GM18507 (cell line): ENCODE results near the gene ATG2A.
"Not testable (repeated sequence)": the region's sequence is repeated elsewhere in the genome, so short reads cannot be mapped to it uniquely, and the experiment has no call there.

Source experiments
- DNase-seq: peaks from one replicate; pipeline ENCODE4 v3.0.0; 2011; ENCODE audit warnings: low read depth; ENCODE audit not compliant: insufficient read length; ENCODE audit errors: extremely low spot score
- FAIRE-seq: peaks from 2 replicates; lab custom pipeline; 2011; peaks lifted over from hg19 to GRCh38; lab: Jason Lieb, UNC

Gene ATG2A

DNA sequence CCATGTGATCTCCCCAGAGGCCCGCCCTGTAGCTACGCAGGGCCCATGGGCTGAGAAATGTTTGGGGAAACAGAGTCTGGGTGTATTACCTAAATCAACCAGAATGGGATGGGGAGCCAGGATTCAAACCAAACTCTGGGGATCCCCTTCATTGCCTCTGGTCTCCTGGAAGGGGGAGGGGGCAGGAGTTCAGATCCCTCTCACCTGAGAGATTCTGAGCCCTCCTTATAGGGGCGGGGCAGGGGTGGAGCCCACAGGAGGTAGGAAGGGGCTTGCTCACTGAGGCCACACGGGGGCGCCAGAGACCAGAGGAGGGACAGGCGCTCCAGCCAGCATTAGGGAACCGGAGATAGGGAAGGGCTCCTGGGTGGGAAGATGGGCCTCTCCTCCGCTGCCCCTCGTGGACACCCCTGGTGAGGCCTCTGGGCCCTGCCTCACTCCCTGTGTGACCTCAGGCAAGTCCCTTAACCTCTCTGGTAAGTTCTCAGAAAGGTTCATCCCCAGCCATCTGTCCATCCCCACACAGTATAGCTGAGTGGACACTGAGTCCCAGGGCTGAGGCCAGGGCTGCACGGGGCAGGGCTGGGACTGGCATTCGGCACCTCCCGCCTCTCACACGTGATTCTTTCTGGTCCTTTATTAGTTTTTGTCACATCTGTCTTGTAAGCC, 69.9 kb downstream of the ATG2A start:
- FAIRE-seq (peak; percentile 87), DNase-seq (peak; percentile 78)

DNA sequence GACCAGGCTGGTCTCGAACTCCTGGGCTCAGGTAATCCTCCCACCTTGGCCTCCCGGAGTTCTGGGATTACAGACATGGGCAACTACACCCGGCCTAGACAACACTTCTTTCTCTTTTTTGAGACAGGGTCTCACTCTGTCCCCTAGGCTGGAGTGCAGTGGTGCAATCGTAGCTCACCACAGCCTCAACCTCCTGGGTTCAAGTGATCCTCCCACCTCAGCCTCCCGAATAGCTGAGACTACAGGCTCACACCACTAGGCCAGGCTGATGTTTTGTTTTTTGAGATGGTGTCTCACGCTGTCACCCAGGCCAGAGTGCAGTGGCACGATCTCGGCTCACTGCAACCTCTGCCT, 71.3 kb downstream of the ATG2A start:
- not testable (repeated sequence) for FAIRE-seq, DNase-seq

DNA sequence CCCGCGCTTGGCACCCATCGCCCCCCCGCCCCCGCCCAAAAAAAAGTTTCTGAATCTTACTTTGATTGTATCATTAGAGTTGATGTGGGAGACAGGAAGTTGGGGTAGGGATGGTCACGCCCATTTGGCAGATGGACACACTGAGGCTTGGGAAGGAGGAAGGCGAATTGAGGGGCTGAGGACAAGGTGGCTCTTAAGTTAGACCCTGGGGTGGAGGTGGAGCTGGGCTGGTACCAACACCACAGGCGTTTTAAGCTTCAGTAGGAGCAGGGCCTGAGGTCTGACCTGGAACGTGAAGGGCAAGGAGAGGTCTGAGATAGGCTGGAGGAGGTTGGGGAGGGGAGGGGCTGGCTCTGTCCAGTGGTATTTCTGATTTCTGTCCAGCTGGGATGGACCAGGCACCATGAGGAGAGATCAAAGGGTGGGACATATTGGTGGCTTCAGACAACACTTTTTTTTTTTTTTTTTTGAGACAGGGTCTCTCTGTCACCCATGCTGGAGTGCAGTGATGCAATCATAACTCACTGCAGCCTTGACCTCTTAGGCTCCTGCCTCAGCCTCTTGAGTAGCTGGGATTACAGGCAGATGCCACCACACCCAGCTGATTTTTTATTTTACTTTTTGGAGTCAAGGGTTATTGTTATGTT, 71.8 kb downstream of the ATG2A start:
- FAIRE-seq, result no peak

More for the DNA sequence above, 71.8 kb downstream of the ATG2A start:
- DNase-seq, result no peak
